ENCODE measurements around the gene CUBN. TPM values are rescaled to one million over a fixed set of nuclear protein-coding genes. Genes with fewer than 3 reads are reported as not detected.

The CUBN gene
- total RNA-seq, 1 experiment from 2014 or later, result 1.3 TPM

DNA sequence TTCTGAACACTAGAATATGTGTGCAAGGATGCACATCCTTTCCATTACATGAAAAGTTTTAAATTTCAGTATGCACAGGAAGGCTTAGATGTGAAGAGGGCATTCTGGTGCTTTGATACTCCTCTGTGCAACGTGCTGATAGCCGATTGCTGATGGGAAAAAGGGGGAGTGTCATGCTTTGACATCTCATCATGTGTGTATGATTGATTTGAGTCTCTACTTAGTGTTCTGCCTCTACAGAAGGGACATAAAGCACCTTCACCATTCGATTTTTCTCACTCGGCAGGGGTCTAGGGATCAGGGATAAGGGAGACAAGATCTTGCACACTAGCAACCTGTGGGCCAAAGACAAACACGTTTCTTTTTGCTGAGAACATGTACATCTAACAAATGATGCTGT is 197.7 kb downstream of the CUBN start:
- in situ Hi-C loops (cut with HindIII; ENCODE audit: low pct_unique_long_range_greater_than_20kb, low sequenced_read_pairs), result no loop called here
- intact Hi-C loops (cut with micrococcal nuclease; ENCODE audit: unreplicated experiment), result no loop called here
- Histone ChIP-seq H3K36me3 (ENCODE audit: control insufficient read depth, insufficient read depth, low read length) (no peaks in the 10 kb centered on the region), H3K4me1 (ENCODE audit: control insufficient read depth, insufficient read depth, low read length) (no peaks in the 10 kb centered on the region), H3K9me3 (ENCODE audit: control insufficient read depth, insufficient read depth, low read depth, low read length) (no peaks in the 10 kb centered on the region), H3K27me3 (ENCODE audit: control insufficient read depth, insufficient read depth, low read length) (no peaks in the 10 kb centered on the region), H3K27ac (ENCODE audit: low read length) (peak overlapping the region; percentile 29; the same call in 1 of the 2 replicates), H3K4me3 (ENCODE audit: low read depth in 2 of 2, low read length in 2 of 2) (no peak overlapping the region)
- ATAC-seq (no peak), DNase-seq (ENCODE audit: low read depth, low spot score) (no peak)
- ChIA-PET CTCF (no interaction called here), POLR2A (no interaction called here)
- no peak for TF ChIP-seq POLR2AphosphoS5 (IDR thresholded peaks at IDR 0.05; ENCODE audit: low read depth, low read length)
- TF ChIP-seq, protein P1, sequence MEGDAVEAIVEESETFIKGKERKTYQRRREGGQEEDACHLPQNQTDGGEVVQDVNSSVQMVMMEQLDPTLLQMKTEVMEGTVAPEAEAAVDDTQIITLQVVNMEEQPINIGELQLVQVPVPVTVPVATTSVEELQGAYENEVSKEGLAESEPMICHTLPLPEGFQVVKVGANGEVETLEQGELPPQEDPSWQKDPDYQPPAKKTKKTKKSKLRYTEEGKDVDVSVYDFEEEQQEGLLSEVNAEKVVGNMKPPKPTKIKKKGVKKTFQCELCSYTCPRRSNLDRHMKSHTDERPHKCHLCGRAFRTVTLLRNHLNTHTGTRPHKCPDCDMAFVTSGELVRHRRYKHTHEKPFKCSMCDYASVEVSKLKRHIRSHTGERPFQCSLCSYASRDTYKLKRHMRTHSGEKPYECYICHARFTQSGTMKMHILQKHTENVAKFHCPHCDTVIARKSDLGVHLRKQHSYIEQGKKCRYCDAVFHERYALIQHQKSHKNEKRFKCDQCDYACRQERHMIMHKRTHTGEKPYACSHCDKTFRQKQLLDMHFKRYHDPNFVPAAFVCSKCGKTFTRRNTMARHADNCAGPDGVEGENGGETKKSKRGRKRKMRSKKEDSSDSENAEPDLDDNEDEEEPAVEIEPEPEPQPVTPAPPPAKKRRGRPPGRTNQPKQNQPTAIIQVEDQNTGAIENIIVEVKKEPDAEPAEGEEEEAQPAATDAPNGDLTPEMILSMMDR (IDR thresholded peaks at IDR 0.05), result no peak
- no peak for TF ChIP-seq REST (IDR thresholded peaks at IDR 0.05; ENCODE audit: insufficient read depth in 1 of 2, low read depth in 2 of 2, low read length in 1 of 2)
- TF ChIP-seq TCF7L2 (IDR thresholded peaks at IDR 0.05; ENCODE audit: low read depth, low read length), result no peak
- no peak for TF ChIP-seq SIN3A (IDR thresholded peaks at IDR 0.05; ENCODE audit: borderline replicate concordance, insufficient read depth, low read depth, low read length)
- no TSS peak for BruUV-seq (replicated peaks)

- in situ Hi-C loops (cut with HindIII; ENCODE audit: low pct_unique_long_range_greater_than_20kb, low sequenced_read_pairs) (no loop called here), intact Hi-C loops (cut with micrococcal nuclease; ENCODE audit: unreplicated experiment) (no loop called here)
- no peaks in the 10 kb centered on the region for H3K9me3 ChIP-seq (ENCODE audit: control insufficient read depth, insufficient read depth, low read depth, low read length)
- no TSS peak for BruUV-seq (replicated peaks)
- no peak overlapping the region for H3K27ac ChIP-seq (ENCODE audit: low read length)
- ChIA-PET CTCF (no interaction called here), POLR2A (no interaction called here)
- no peaks in the 10 kb centered on the region for H3K4me1 ChIP-seq (ENCODE audit: control insufficient read depth, insufficient read depth, low read length)
- H3K27me3 ChIP-seq (ENCODE audit: control insufficient read depth, insufficient read depth, low read length), result no peaks in the 10 kb centered on the region
- H3K4me3 ChIP-seq (ENCODE audit: low read depth in 2 of 2, low read length in 2 of 2), result no peak overlapping the region
- ATAC-seq, result no peak
- no peak for DNase-seq (ENCODE audit: low read depth, low spot score)
- H3K36me3 ChIP-seq (ENCODE audit: control insufficient read depth, insufficient read depth, low read length), result no peaks in the 10 kb centered on the region
- TF ChIP-seq REST (IDR thresholded peaks at IDR 0.05; ENCODE audit: insufficient read depth in 1 of 2, low read depth in 2 of 2, low read length in 1 of 2) (no peak), POLR2AphosphoS5 (IDR thresholded peaks at IDR 0.05; ENCODE audit: low read depth, low read length) (no peak), SIN3A (IDR thresholded peaks at IDR 0.05; ENCODE audit: borderline replicate concordance, insufficient read depth, low read depth, low read length) (no peak), TCF7L2 (IDR thresholded peaks at IDR 0.05; ENCODE audit: low read depth, low read length) (no peak)
- TF ChIP-seq, protein P1 (IDR thresholded peaks at IDR 0.05), result no peak
These were observed 199.1 kb downstream of the CUBN start for GRCh38 chr10:16930540-16930939.

All from Panc1 (cell line).